ENCODE results near the gene SYNPR.
A peak's percentile ranks its signal among the peaks of the same experiment; 100 is the strongest.

Gene SYNPR

DNA sequence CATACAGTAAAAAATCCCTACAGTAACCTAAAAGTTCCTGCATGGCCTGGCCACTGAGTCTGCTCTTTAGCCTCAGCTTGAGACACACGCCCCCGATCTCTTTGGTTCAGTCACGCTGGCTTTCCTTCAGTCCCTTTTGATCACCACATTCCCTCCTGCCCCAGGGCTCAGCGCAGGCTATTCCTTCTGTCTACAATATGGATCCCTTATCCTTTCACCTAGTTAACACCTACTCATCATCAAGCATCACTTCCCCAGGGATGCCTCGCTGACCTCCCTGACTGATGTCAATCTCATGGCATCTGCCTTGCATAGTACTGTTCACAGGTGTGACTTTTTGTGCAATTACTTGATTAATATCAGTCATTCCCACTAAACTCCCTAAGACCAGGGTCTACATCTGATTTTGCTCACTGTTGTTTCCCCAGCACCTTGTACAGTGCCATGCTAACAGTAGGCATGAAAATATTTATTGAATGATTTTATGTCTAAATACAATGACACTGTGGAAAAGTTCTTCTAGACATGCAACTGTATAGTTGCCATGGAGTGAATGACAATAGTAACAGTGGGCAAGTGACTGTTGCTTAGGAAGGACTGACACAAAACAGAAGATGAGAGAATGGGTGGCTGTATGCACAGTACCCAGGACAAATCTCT lies 374.1 kb downstream of the SYNPR start, which contains the start of gene SNTN:
Gene SNTN (plus strand): TSS at position 610 of the 660 bp plus-strand sequence. CDS start 13 bp downstream, at position 623.
- TF ChIP-seq, protein P1, sequence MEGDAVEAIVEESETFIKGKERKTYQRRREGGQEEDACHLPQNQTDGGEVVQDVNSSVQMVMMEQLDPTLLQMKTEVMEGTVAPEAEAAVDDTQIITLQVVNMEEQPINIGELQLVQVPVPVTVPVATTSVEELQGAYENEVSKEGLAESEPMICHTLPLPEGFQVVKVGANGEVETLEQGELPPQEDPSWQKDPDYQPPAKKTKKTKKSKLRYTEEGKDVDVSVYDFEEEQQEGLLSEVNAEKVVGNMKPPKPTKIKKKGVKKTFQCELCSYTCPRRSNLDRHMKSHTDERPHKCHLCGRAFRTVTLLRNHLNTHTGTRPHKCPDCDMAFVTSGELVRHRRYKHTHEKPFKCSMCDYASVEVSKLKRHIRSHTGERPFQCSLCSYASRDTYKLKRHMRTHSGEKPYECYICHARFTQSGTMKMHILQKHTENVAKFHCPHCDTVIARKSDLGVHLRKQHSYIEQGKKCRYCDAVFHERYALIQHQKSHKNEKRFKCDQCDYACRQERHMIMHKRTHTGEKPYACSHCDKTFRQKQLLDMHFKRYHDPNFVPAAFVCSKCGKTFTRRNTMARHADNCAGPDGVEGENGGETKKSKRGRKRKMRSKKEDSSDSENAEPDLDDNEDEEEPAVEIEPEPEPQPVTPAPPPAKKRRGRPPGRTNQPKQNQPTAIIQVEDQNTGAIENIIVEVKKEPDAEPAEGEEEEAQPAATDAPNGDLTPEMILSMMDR (conservative IDR thresholded peaks at IDR 0.05; ENCODE audit: low read depth) = no peak
- ChIA-PET CTCF (no interaction called here), POLR2A (ENCODE audit: low non-redundant PET) (no interaction called here)
- H3K27ac ChIP-seq = no peak within 1 kb of the TSS
- no peak for DNase-seq (ENCODE audit: low spot score)

DNA sequence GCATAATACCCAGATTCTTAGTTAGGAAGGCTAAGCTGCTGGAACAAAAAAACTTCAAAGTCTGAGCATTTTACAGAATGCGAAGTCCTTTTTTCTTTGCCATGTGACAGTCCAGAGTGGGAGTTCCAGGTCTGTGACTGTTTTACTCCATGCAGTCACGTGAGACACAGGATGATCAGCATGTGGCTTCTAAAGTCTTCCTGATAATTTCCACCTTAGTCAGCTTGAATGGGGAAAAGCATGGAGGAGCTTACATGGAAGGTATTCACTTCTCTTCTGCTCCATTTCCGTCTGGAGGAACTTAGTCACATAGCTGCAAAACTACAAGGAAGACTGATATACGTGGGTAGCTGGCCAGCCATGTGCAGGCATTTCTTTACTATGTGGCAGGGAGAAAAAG lies 376.1 kb downstream of the SYNPR start:
- no peak for DNase-seq (ENCODE audit: low spot score)
- ChIA-PET CTCF (interaction anchor here (0.7 kb wide), 1 partner anchor 8 kb away, joined by 3 read pairs; no protein-coding TSS in a partner anchor), POLR2A (ENCODE audit: low non-redundant PET) (no interaction called here)
- TF ChIP-seq, protein P1 (conservative IDR thresholded peaks at IDR 0.05; ENCODE audit: low read depth) = no peak
- no peak overlapping the region for H3K27ac ChIP-seq

DNA sequence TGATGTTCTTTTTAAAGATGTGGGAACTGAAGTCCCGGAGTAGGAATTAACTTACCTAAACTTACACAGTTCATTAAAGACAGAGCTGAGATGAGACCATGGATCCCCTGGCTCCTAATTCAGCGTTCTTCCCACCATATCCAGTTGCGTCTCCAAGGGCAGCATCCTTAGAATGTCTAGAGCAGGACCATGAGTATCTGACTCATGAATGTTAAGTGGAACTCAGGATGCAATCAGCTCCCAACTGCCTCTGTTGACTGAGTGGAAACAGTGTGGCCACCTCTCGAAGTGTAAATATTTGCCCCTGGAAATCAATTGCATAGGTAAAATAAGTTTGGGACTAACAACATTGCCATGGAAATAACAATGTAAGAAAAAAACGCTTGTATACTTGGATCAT lies 376.8 kb downstream of the SYNPR start:
- ChIA-PET POLR2A (ENCODE audit: low non-redundant PET) (no interaction called here), CTCF (no interaction called here)
- no peak for DNase-seq (ENCODE audit: low spot score)
- no peak overlapping the region for H3K27ac ChIP-seq
- TF ChIP-seq, protein P1 (conservative IDR thresholded peaks at IDR 0.05; ENCODE audit: low read depth) = no peak

DNA sequence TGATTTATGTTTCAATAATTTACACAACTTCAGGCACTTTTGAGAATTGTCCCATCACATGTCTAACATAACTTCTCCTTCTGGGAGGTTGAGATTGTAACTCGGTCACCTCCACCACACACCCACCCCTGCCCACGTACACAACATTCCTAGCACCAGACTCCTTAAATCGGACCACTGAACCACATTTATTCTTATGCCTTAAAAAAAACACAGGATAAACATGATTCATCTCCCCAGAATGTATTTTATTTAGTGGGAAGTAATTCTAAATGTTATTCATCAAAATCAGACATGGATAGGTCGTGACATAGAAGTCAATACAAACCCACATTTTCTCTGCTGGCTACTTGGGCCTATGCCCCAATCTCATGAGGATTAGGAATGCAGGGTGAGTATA lies 377.4 kb downstream of the SYNPR start:
- no peak for DNase-seq (ENCODE audit: low spot score)
- POLR2A ChIA-PET (ENCODE audit: low non-redundant PET) = no interaction called here

DNA sequence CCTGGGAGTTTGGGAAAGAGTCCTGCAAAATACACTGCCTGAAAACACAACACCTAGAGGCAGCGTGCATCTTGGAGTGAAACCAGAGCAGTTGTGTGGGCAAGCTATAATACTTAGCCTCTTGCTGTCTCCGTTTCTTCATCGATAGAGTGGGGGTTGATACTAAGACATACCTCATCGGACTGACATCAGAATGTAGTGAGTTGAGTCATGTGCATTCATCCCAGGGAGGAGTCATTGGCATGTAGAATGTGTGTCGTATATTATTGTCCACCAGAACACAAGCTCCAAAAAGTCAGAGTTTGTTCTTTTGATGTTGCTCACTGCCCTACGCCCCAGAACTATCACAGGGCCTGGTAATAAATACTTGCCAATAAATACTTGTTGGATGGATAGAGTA lies 378.7 kb downstream of the SYNPR start:
- peak; percentile 24 for DNase-seq (ENCODE audit: low spot score)

More for the DNA sequence above, 377.4 kb downstream of the SYNPR start:
- no peak overlapping the region for H3K27ac ChIP-seq
- TF ChIP-seq, protein P1 (conservative IDR thresholded peaks at IDR 0.05; ENCODE audit: low read depth) = no peak
- CTCF ChIA-PET = no interaction called here

DNA sequence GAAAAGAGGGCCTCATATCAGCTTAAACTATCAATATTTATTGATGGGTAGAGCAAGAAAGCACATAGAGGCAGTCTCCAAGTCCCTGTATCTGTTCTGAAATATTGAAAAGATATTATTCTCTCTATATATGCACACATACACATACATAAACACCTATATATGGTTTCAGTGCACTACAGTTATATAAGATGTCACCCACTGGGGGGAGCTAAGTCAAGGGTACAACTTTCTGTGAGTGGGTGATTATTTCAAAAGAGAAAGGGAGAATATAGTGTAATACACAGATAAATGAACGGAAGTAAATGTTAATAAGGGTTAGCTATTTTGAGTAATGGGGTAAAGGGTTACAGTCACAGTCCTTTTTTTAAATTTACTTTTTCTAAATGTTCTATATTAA lies 383.1 kb downstream of the SYNPR start:
- DNase-seq (ENCODE audit: low spot score) = peak; percentile 3
- CTCF ChIA-PET = interaction anchor here (1.1 kb wide), 1 partner anchor 99 kb away, joined by 3 read pairs; no protein-coding TSS in a partner anchor
- POLR2A ChIA-PET (ENCODE audit: low non-redundant PET) = no interaction called here
- H3K27ac ChIP-seq = no peak overlapping the region
- TF ChIP-seq, protein P1 (conservative IDR thresholded peaks at IDR 0.05; ENCODE audit: low read depth) = no peak

More for the DNA sequence above, 378.7 kb downstream of the SYNPR start:
- POLR2A ChIA-PET (ENCODE audit: low non-redundant PET) = no interaction called here
- CTCF ChIA-PET = no interaction called here
- TF ChIP-seq, protein P1 (conservative IDR thresholded peaks at IDR 0.05; ENCODE audit: low read depth) = no peak
- H3K27ac ChIP-seq = no peak overlapping the region

All from RWPE1 (cell line).